CD4-positive, alpha-beta T cell (primary cell): ENCODE data around the gene SYTL4. TPM values are rescaled to one million over a fixed set of nuclear protein-coding genes. Genes with fewer than 3 reads are reported as not detected.

Source experiments
- ATAC-seq: fragments of 200-7000 bp; cut with Tn5 transposase; one replicate; pipeline ENCODE4 v1.10.0; 2022; ENCODE audit warnings: mild to moderate bottlenecking; ENCODE audit not compliant: poor library complexity
- CTCF ChIA-PET: fragments of 350-600 bp; sonication (Branson Sonifier 250); formaldehyde crosslinking; loops from one replicate; lab custom pipeline; 2021; ENCODE audit warnings: antibody characterized with exemption, inconsistent platforms; lab: Charles Lee
- POLR2A ChIA-PET: fragments of 350-600 bp; sonication (Branson Sonifier 250); formaldehyde crosslinking; loops from one replicate; lab custom pipeline; 2021; ENCODE audit warnings: antibody characterized with exemption, inconsistent platforms; lab: Charles Lee
- DNase-seq, 14 experiments: peaks; one replicate each; pipeline ENCODE4 v3.0.0-alpha.2; 2013 to 2020; ENCODE audit warnings: mixed read lengths in 2 of 14
- H3K27ac ChIP-seq, 2 donors: one replicate each; pipeline versions ENCODE4 v1.5.1 to v1.7.0; 2013; ENCODE audit warnings: low read length in 2 of 2, low read depth in 1 of 2, mild to moderate bottlenecking in 1 of 2
- H3K27me3 ChIP-seq, 2 experiments: 1 replicate in 1 of 2; 2 replicates in 1 of 2; pipeline versions ENCODE4 v1.6.1 to v1.7.0; 2013; ENCODE audit warnings: low read length in 2 of 2, control low read depth in 1 of 2, mild to moderate bottlenecking in 1 of 2, moderate library complexity in 1 of 2; ENCODE audit not compliant: insufficient read depth in 2 of 2, control insufficient read depth in 1 of 2
- H3K36me3 ChIP-seq: one replicate; pipeline ENCODE4 v1.6.1; 2013; ENCODE audit warnings: low read length, control low read depth; ENCODE audit not compliant: insufficient read depth
- H3K4me1 ChIP-seq: one replicate; pipeline ENCODE4 v1.6.1; 2013; ENCODE audit warnings: low read length, control low read depth; ENCODE audit not compliant: insufficient read depth
- H3K4me3 ChIP-seq: one replicate; pipeline ENCODE4 v1.5.1; 2013; ENCODE audit warnings: mild to moderate bottlenecking, low read length, moderate library complexity
- H3K9me3 ChIP-seq, 2 experiments: 1 replicate in 1 of 2; 2 replicates in 1 of 2; pipeline versions ENCODE4 v1.6.1 to v1.7.0; 2013; ENCODE audit warnings: low read length in 2 of 2, mild to moderate bottlenecking in 2 of 2, control low read depth in 1 of 2, moderate library complexity in 1 of 2; ENCODE audit not compliant: control insufficient read depth in 1 of 2, insufficient read depth in 1 of 2
- H3K27ac Mint-ChIP-seq: one replicate; pipeline ENCODE4 v1.8.0; 2020; ENCODE audit warnings: mixed read lengths
- H3K27me3 Mint-ChIP-seq: one replicate; pipeline ENCODE4 v1.8.0; 2021; ENCODE audit warnings: mixed read lengths
- H3K36me3 Mint-ChIP-seq: one replicate; pipeline ENCODE4 v1.8.0; 2021; ENCODE audit warnings: low read depth, mixed read lengths
- H3K4me1 Mint-ChIP-seq: one replicate; pipeline ENCODE4 v1.8.0; 2021; ENCODE audit warnings: low read depth, mixed read lengths
- H3K4me3 Mint-ChIP-seq: one replicate; pipeline ENCODE4 v1.8.0; 2020; ENCODE audit warnings: mild to moderate bottlenecking, mixed read lengths
- H3K9me3 Mint-ChIP-seq: one replicate; pipeline ENCODE4 v1.8.0; 2020; ENCODE audit warnings: mixed read lengths
- intact Hi-C, 2 experiments: fragments of 100-400 bp; cut with DNase I in 1 of 2; cut with micrococcal nuclease in 1 of 2; formaldehyde crosslinking; loops; one replicate each; pipeline versions ENCODE4 v1.15.1 to v1.9.0; 2023 to 2025; cut with DNase I, micrococcal nuclease
- total RNA-seq, 174 experiments: library from RNA in 2 of 174; stranded (reverse) in 2 of 174; gene quantifications; one replicate each; pipeline ENCODE4 v1.2.3 and lab custom pipeline; 2021 to 2026
- TF ChIP-seq, protein P1 (sequence below): fragments of 200-600 bp; IDR thresholded peaks from one replicate; pipeline ENCODE4 v1.8.0; 2022; ENCODE audit warnings: antibody characterized with exemption, mild to moderate bottlenecking

Gene SYTL4
- total RNA-seq, 2 experiments from 2014 or later: not detected

DNA sequence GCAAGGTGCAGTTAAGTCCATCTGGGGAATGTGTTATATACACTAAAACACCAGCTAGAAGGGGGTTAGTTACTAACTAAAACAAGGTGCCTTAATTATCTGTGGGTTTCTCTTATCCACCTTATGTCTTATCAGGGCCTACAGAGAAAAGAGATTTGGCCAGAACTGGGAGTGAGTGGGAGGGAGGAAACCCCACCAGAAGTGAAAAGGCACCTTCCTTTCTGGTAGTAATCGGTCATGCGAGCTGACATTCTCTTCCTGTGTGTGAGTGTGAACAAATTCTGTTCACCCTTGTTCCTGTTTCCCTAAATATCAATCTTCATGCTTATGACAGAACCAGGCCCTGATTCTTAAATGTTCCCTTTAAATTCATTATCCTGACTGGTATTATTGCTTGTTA, 44.4 kb downstream of the SYTL4 start:
- ATAC-seq (no peak), DNase-seq (no peak)
- Mint-ChIP-seq H3K27ac (no peak overlapping the region), H3K4me1 (no peaks in the 10 kb centered on the region), H3K9me3 (no peaks in the 10 kb centered on the region), H3K27me3 (peaks cover 8% of the 10 kb centered on the region), H3K36me3 (no peaks in the 10 kb centered on the region), H3K4me3 (no peak overlapping the region)
- POLR2A ChIA-PET: no interaction called here
- CTCF ChIA-PET: interaction anchor here (1.9 kb wide), 1 partner anchor 81 kb away, joined by 5 read pairs; no protein-coding TSS in a partner anchor
- H3K27ac ChIP-seq: no peak overlapping the region
- no peaks in the 10 kb centered on the region for H3K27me3 ChIP-seq
- intact Hi-C loops: loop anchor here (2.0 to 10.0 kb wide), 3 partner anchors 517 to 599 kb away; no protein-coding TSS in a partner anchor
- no peaks in the 10 kb centered on the region for H3K36me3 ChIP-seq
- TF ChIP-seq, protein P1, sequence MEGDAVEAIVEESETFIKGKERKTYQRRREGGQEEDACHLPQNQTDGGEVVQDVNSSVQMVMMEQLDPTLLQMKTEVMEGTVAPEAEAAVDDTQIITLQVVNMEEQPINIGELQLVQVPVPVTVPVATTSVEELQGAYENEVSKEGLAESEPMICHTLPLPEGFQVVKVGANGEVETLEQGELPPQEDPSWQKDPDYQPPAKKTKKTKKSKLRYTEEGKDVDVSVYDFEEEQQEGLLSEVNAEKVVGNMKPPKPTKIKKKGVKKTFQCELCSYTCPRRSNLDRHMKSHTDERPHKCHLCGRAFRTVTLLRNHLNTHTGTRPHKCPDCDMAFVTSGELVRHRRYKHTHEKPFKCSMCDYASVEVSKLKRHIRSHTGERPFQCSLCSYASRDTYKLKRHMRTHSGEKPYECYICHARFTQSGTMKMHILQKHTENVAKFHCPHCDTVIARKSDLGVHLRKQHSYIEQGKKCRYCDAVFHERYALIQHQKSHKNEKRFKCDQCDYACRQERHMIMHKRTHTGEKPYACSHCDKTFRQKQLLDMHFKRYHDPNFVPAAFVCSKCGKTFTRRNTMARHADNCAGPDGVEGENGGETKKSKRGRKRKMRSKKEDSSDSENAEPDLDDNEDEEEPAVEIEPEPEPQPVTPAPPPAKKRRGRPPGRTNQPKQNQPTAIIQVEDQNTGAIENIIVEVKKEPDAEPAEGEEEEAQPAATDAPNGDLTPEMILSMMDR: no peak
- no peak overlapping the region for H3K4me3 ChIP-seq
- no peaks in the 10 kb centered on the region for H3K9me3 ChIP-seq
- no peaks in the 10 kb centered on the region for H3K4me1 ChIP-seq

DNA sequence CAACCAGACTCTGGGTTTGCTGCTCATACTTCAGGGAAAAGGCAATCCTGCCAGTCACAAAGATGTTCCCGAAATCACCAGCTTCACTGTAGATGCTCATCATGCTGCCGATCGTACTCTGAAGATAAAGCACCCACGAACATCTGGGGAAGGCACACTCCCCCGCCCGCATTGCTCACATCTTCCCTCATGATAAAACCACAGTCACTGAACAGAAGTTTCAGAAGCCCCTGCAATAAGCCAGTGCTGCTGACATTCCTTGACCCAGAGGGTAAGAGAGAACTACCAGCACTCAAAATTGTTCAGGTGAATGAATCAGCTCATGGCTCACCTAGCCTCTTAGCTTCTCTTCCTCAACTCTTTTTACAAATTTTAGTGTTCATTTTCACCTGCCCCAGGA, 44.8 kb downstream of the SYTL4 start:
- H3K4me3 Mint-ChIP-seq: no peak overlapping the region
- CTCF ChIA-PET: interaction anchor here (1.9 kb wide), 1 partner anchor 82 kb away, joined by 5 read pairs; no protein-coding TSS in a partner anchor
- Histone ChIP-seq H3K4me3 (no peak overlapping the region), H3K27me3 (no peaks in the 10 kb centered on the region), H3K9me3 (no peaks in the 10 kb centered on the region), H3K4me1 (no peaks in the 10 kb centered on the region), H3K36me3 (no peaks in the 10 kb centered on the region), H3K27ac (no peak overlapping the region)
- H3K27me3 Mint-ChIP-seq: peaks cover 6% of the 10 kb centered on the region
- no peaks in the 10 kb centered on the region for H3K4me1 Mint-ChIP-seq
- H3K9me3 Mint-ChIP-seq: no peaks in the 10 kb centered on the region
- intact Hi-C loops: loop anchor here (2.0 to 10.0 kb wide), 3 partner anchors 518 to 600 kb away; no protein-coding TSS in a partner anchor
- no peaks in the 10 kb centered on the region for H3K36me3 Mint-ChIP-seq
- no peak overlapping the region for H3K27ac Mint-ChIP-seq
- no peak for ATAC-seq
- TF ChIP-seq, protein P1: no peak
- POLR2A ChIA-PET: no interaction called here
- DNase-seq: no peak

DNA sequence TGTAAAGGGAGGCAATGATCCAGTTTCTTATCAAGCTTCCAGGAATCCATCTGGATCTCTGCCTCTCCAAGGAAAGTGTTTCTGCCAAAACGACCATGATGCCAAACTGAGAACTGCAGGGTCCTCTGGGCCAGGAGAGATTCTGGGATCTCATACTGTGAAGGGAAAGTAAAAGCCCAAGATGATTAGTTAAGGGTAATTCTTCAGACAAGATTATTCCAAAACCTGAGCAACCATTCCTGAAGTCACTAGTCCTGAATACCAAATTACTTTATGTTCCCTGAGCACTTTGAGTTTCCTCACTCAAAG, 46.0 kb downstream of the SYTL4 start:
- intact Hi-C loops: loop anchor here (1.0 to 10.0 kb wide), 6 partner anchors 82 to 601 kb away; no protein-coding TSS in a partner anchor
- H3K4me1 Mint-ChIP-seq: no peaks in the 10 kb centered on the region
- Histone ChIP-seq H3K27ac (no peak overlapping the region), H3K9me3 (no peaks in the 10 kb centered on the region), H3K36me3 (no peaks in the 10 kb centered on the region), H3K27me3 (no peaks in the 10 kb centered on the region), H3K4me3 (no peak overlapping the region), H3K4me1 (no peaks in the 10 kb centered on the region)
- H3K27ac Mint-ChIP-seq: no peak overlapping the region
- H3K4me3 Mint-ChIP-seq: no peak overlapping the region
- no peaks in the 10 kb centered on the region for H3K9me3 Mint-ChIP-seq
- no peak for DNase-seq
- no peak for ATAC-seq
- TF ChIP-seq, protein P1: no peak
- ChIA-PET CTCF (interaction anchor here (1.3 to 2.2 kb wide), 2 partner anchors 11 to 82 kb away, joined by 3 to 7 read pairs; no protein-coding TSS in a partner anchor), POLR2A (no interaction called here)
- H3K27me3 Mint-ChIP-seq: peaks cover 6% of the 10 kb centered on the region
- no peaks in the 10 kb centered on the region for H3K36me3 Mint-ChIP-seq
